Caco-2 (cell line): ENCODE data around the gene POU2AF1. TPM values are rescaled to one million over a fixed set of nuclear protein-coding genes. Genes with fewer than 3 reads are reported as not detected.

Experiments used
- BruUV-seq: library from RNA; stranded (reverse); fragments of 400-500 nt; replicated peaks from 2 replicates; lab custom pipeline; 2021; lab: Mats Ljungman, UMichigan
- CTCF ChIA-PET: fragments of 300-600 bp; sonication (Branson Sonifier 250); formaldehyde crosslinking; loops from one replicate; lab custom pipeline; 2022; ENCODE audit warnings: antibody characterized with exemption; lab: Charles Lee
- POLR2A ChIA-PET: fragments of 300-600 bp; sonication (Branson Sonifier 250); formaldehyde crosslinking; loops from one replicate; lab custom pipeline; 2022; ENCODE audit warnings: antibody characterized with exemption; lab: Charles Lee
- DNase-seq, 2 experiments: peaks; one replicate each; pipeline versions ENCODE4 v3.0.0 to v3.0.0-alpha.2; 2020 to 2022
- H3K27me3 ChIP-seq: replicated peaks from 2 replicates; pipeline ENCODE4 v1.6.0; 2011; ENCODE audit warnings: low read length; ENCODE audit not compliant: control insufficient read depth, insufficient read depth
- H3K36me3 ChIP-seq: 2 replicates; pipeline ENCODE4 v1.5.1; 2011; ENCODE audit warnings: low read length; ENCODE audit not compliant: control insufficient read depth, insufficient read depth
- H3K4me1 ChIP-seq: fragments of 250-450 bp; sonication (Bioruptor Pico); 2 replicates; pipeline ENCODE4 v1.5.1; 2020; ENCODE audit warnings: mild to moderate bottlenecking
- H3K4me3 ChIP-seq: 2 replicates; pipeline ENCODE4 v1.5.1; 2011; ENCODE audit warnings: low read depth, mild to moderate bottlenecking, control low read depth, low read length
- H3K9me3 ChIP-seq: fragments of 250-450 bp; sonication (Bioruptor Pico); 2 replicates; pipeline ENCODE4 v1.5.1; 2020; ENCODE audit warnings: mild to moderate bottlenecking, moderate library complexity
- H3K27ac Mint-ChIP-seq: one replicate; pipeline ENCODE4 v1.8.0; 2022; ENCODE audit warnings: mixed read lengths; ENCODE audit not compliant: unreplicated experiment
- H3K27me3 Mint-ChIP-seq: one replicate; pipeline ENCODE4 v1.8.0; 2022; ENCODE audit warnings: mixed read lengths; ENCODE audit not compliant: insufficient read depth, unreplicated experiment
- H3K36me3 Mint-ChIP-seq: one replicate; pipeline ENCODE4 v1.8.0; 2022; ENCODE audit warnings: mild to moderate bottlenecking, mixed read lengths; ENCODE audit not compliant: insufficient read depth, unreplicated experiment
- H3K4me1 Mint-ChIP-seq: one replicate; pipeline ENCODE4 v1.8.0; 2022; ENCODE audit warnings: low read depth, mixed read lengths; ENCODE audit not compliant: unreplicated experiment
- H3K4me3 Mint-ChIP-seq: one replicate; pipeline ENCODE4 v1.8.0; 2022; ENCODE audit warnings: mild to moderate bottlenecking, moderate library complexity, mixed read lengths; ENCODE audit not compliant: unreplicated experiment
- H3K9me3 Mint-ChIP-seq: one replicate; pipeline ENCODE4 v1.8.0; 2022; ENCODE audit warnings: mixed read lengths; ENCODE audit not compliant: unreplicated experiment
- intact Hi-C: fragments of 100-400 bp; cut with micrococcal nuclease; formaldehyde crosslinking; loops from one replicate; pipeline ENCODE4 v1.10.0; 2022; ENCODE audit not compliant: unreplicated experiment
- total RNA-seq: library from RNA; stranded (reverse); gene quantifications from 2 replicates; pipeline ENCODE4 v1.2.3, GENCODE V29; 2022
- TF ChIP-seq, protein P1 (sequence below), 2 experiments: fragments of 200-600 bp in 1 of 2; IDR thresholded peaks; 1 replicate in 1 of 2; 2 replicates in 1 of 2; pipeline versions ENCODE4 v1.5.1 to v1.8.0; 2011 to 2022; ENCODE audit warnings: antibody characterized with exemption in 1 of 2, control low read depth in 1 of 2, inconsistent platforms in 1 of 2, low read depth in 1 of 2, low read length in 1 of 2, mild to moderate bottlenecking in 1 of 2, moderate library complexity in 1 of 2; ENCODE audit not compliant: insufficient read depth in 1 of 2, severe bottlenecking in 1 of 2, unreplicated experiment in 1 of 2

POU2AF1 gene
- total RNA-seq, 1 experiment from 2014 or later = 2.7 TPM

DNA sequence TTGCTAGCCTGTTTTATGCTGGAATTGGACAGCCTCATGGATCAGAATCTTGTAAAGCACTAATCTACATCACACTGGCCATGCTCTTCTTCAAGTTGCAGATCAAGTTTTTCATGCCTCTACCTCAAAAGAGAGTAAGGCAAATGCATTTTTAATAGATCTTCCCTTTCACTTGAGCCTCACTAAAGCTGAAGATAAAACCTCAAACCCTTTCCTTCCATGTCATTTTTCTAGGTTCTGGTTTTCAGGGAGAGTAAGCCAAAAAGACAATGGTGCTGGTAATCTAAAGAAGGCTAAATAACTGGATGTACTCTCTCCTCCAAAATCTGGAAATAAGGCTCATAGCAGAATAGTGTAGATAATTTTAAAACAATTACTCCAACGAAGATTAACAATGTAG lies 28.3 kb downstream of the POU2AF1 start:
- TF ChIP-seq, protein P1, sequence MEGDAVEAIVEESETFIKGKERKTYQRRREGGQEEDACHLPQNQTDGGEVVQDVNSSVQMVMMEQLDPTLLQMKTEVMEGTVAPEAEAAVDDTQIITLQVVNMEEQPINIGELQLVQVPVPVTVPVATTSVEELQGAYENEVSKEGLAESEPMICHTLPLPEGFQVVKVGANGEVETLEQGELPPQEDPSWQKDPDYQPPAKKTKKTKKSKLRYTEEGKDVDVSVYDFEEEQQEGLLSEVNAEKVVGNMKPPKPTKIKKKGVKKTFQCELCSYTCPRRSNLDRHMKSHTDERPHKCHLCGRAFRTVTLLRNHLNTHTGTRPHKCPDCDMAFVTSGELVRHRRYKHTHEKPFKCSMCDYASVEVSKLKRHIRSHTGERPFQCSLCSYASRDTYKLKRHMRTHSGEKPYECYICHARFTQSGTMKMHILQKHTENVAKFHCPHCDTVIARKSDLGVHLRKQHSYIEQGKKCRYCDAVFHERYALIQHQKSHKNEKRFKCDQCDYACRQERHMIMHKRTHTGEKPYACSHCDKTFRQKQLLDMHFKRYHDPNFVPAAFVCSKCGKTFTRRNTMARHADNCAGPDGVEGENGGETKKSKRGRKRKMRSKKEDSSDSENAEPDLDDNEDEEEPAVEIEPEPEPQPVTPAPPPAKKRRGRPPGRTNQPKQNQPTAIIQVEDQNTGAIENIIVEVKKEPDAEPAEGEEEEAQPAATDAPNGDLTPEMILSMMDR (IDR thresholded peaks at IDR 0.05; ENCODE audit: insufficient read depth in 1 of 2, low read depth in 1 of 2, low read length in 1 of 2, severe bottlenecking in 1 of 2, unreplicated experiment in 1 of 2) = no peak
- H3K36me3 Mint-ChIP-seq = peaks cover 6% of the 10 kb centered on the region
- no peaks in the 10 kb centered on the region for H3K9me3 Mint-ChIP-seq
- H3K4me1 Mint-ChIP-seq = peaks cover 43% of the 10 kb centered on the region
- no peaks in the 10 kb centered on the region for H3K27me3 Mint-ChIP-seq
- Histone ChIP-seq H3K36me3 (no peaks in the 10 kb centered on the region), H3K9me3 (no peaks in the 10 kb centered on the region), H3K4me3 (no peak overlapping the region), H3K27me3 (no peaks in the 10 kb centered on the region), H3K4me1 (peaks cover 51% of the 10 kb centered on the region)
- POLR2A ChIA-PET = no interaction called here
- DNase-seq = no peak
- no peak overlapping the region for H3K27ac Mint-ChIP-seq
- CTCF ChIA-PET = no interaction called here
- intact Hi-C loops = no loop called here
- no TSS peak for BruUV-seq
- no peak overlapping the region for H3K4me3 Mint-ChIP-seq

DNA sequence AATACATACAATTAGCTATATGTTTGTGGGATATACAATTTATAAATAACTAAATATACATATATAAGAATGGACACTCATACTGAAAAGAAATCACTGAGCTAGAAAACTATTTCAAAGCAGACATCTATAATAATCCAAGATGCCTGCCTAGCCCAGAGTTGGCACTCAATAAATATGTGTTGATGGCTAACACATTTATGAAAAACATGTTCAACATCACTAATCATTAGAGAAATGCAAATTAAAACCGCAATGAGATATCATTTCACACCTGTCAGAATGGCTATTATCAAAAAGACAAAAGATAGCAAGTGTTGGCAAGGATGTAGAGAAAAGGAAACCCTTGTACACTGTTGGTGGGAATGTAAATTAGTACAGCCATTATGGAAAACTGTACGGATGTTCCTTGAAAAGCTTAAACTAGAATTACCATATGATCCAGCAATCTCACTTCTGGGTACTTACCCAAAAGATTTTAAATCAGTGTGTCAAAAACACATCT lies 29.8 kb downstream of the POU2AF1 start:
- no peaks in the 10 kb centered on the region for H3K9me3 Mint-ChIP-seq
- no peak overlapping the region for H3K27ac Mint-ChIP-seq
- BruUV-seq = no TSS peak
- peaks cover 40% of the 10 kb centered on the region for H3K4me1 ChIP-seq
- no peaks in the 10 kb centered on the region for H3K27me3 Mint-ChIP-seq
- H3K36me3 ChIP-seq = no peaks in the 10 kb centered on the region
- DNase-seq = no peak
- peaks cover 6% of the 10 kb centered on the region for H3K36me3 Mint-ChIP-seq
- POLR2A ChIA-PET = no interaction called here
- CTCF ChIA-PET = no interaction called here
- TF ChIP-seq, protein P1 (IDR thresholded peaks at IDR 0.05; ENCODE audit: insufficient read depth in 1 of 2, low read depth in 1 of 2, low read length in 1 of 2, severe bottlenecking in 1 of 2, unreplicated experiment in 1 of 2) = no peak
- no peak overlapping the region for H3K4me3 Mint-ChIP-seq
- no peak overlapping the region for H3K4me3 ChIP-seq
- no peaks in the 10 kb centered on the region for H3K27me3 ChIP-seq
- peaks cover 40% of the 10 kb centered on the region for H3K4me1 Mint-ChIP-seq
- intact Hi-C loops = no loop called here
- no peaks in the 10 kb centered on the region for H3K9me3 ChIP-seq

DNA sequence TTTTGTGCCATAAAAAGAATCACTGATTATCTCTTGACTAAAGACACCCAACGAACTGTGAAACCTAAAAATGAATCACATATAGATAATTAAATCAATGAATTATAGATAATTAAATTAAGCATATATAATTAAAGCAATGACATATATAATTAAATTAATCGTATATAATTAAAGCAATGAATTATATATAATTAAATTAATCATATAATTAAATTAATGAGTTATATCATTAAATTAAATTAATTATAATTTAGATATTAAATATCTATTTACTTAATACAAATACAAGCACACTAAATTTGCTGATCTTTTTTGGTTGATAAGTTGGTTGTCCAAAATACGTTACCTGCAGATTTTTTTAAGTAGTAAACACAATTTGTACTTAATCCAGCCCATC lies 30.9 kb downstream of the POU2AF1 start:
- no TSS peak for BruUV-seq
- no peaks in the 10 kb centered on the region for H3K9me3 Mint-ChIP-seq
- no peak overlapping the region for H3K4me3 Mint-ChIP-seq

More for the DNA sequence above, 30.9 kb downstream of the POU2AF1 start:
- Mint-ChIP-seq H3K27ac (no peak overlapping the region), H3K4me1 (peaks cover 33% of the 10 kb centered on the region), H3K27me3 (no peaks in the 10 kb centered on the region), H3K36me3 (peaks cover 6% of the 10 kb centered on the region)
- TF ChIP-seq, protein P1 (IDR thresholded peaks at IDR 0.05; ENCODE audit: insufficient read depth in 1 of 2, low read depth in 1 of 2, low read length in 1 of 2, severe bottlenecking in 1 of 2, unreplicated experiment in 1 of 2) = no peak
- Histone ChIP-seq H3K36me3 (no peaks in the 10 kb centered on the region), H3K4me3 (no peak overlapping the region), H3K27me3 (no peaks in the 10 kb centered on the region), H3K4me1 (peaks cover 38% of the 10 kb centered on the region), H3K9me3 (no peaks in the 10 kb centered on the region)
- DNase-seq = no peak
- intact Hi-C loops = no loop called here
- ChIA-PET CTCF (no interaction called here), POLR2A (no interaction called here)
